K562 treated with DMSO at 1 percent for 24 hours (cell line): ENCODE data around the gene EIF1AD. TPM values are rescaled to one million over a fixed set of nuclear protein-coding genes. Genes with fewer than 3 reads are reported as not detected.

Experiments
- total RNA-seq: library from RNA; unstranded; fragments of 300-600 nt; gene quantifications from 2 replicates; pipeline ENCODE4 v1.2.3, GENCODE V29; 2022; ENCODE audit warnings: low read depth; ENCODE audit not compliant: insufficient read depth

The EIF1AD gene
- 37.4 and 39.1 TPM in 2 replicates for total RNA-seq

GRCh38 chr11:66001942-66002647 is at the start of gene EIF1AD, which contains the start of gene BANF1:
Gene EIF1AD (minus strand): TSS chr11:66002157. CDS start chr11:66000389, 1,768 bp downstream.
Gene BANF1 (plus strand): TSS chr11:66002503. CDS start chr11:66003251, 748 bp downstream.

DNA sequence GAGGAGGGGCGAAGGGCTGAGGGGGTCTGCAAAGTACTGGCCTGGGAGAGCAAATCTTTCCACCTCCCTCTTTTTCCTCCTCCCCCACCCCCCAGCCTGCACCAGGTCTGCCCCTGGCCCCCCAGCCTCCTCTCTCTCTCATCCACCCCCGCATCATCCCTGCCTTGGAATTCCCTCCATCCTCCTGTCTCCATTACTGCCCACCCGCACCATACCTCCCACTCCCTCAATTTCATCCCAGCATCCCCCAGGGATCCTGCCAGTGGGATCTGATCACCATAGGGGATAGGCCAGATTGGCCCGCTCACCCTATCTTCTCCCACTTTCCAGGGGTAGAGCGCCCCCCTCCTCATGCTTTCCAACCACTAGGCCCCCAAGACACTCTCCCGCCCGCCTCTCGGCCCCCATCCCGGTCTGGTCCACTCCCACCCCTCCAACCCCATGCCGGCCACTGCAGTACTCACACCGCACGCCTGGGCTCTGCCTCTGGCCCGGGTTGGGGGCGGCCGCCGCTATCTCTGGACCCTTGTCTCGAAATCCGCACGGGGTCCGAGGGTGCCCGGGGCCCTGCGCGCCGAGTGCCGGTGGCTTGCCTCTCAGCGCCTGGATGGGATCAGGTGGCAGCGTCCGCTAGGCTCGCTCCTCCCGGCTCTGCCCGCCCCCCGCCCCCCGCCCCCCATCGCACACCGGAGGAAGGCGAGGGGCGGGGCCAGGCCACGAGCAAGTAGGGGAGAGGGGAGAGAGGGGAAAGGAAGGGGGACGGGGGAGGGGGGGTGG is 46.8 kb upstream of the EIF1AD start, which contains the start of gene GAL3ST3:
TSS of gene GAL3ST3 (minus strand) at position 615 of the 777 bp plus-strand sequence. CDS start 3,746 bp downstream, outside the sequence.

GRCh38 chr11:66026017-66026529 is 24.1 kb upstream of the EIF1AD start, which contains the start of gene CATSPER1:
Gene CATSPER1 (minus strand): TSS chr11:66026479. CDS start chr11:66026379, 100 bp downstream.

GRCh38 chr11:66011785-66012303 is 9.9 kb upstream of the EIF1AD start, which contains the start of gene CST6:
Gene CST6 (plus strand): TSS chr11:66012008. CDS start chr11:66012045, 37 bp downstream.

DNA sequence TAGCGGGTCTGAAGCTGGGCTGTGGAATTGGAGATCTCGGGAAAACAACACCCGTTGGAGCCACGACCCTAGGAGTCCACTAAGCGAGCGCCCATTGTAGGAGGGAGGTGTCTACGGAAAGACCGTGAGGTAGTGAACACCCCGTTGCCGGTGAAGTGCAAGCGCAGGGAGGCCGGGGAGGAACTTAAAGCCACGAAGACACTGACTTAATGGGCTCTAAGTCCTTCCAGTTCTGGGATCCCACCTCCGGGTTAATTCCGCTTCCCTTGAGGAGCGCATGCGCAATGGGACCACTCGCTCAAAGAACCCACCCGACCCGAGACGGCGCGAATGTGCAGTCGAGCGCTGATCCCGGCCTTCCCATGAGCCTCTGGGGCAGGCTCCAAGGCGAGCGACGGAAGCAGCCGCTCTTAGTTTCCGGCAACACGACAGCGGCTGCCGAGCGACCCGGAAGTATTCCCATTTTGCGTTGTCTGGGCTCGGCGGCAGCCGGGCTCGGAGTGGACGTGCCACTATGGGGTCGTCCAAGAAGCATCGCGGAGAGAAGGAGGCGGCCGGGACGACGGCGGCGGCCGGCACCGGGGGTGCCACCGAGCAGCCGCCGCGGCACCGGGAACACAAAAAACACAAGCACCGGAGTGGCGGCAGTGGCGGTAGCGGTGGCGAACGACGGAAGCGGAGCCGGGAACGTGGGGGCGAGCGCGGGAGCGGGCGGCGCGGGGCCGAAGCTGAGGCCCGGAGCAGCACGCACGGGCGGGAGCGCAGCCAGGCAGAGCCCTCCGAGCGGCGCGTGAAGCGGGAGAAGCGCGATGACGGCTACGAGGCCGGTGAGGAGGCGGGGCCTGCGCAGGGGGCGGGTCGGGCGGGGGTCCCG is 40.5 kb downstream of the EIF1AD start, which contains the start of gene SART1:
TSS of gene SART1 (plus strand) at position 468 of the 874 bp plus-strand sequence. CDS start at position 515, 47 bp downstream.

Other genes starting within 250 kb of the EIF1AD start
- 43.7 and 44.6 TPM in 2 replicates for gene AP5B1, start 221.2 kb downstream of the EIF1AD start, total RNA-seq
- gene OVOL1, start 215.1 kb downstream of the EIF1AD start, total RNA-seq = not detected in 2 replicates
- not detected in 2 replicates for gene SNX32, start 168.2 kb downstream of the EIF1AD start, total RNA-seq
- 749 and 768 TPM in 2 replicates for gene CFL1, start 144.0 kb downstream of the EIF1AD start, total RNA-seq
- 72.4 and 88.2 TPM in 2 replicates for gene MUS81, start 141.7 kb downstream of the EIF1AD start, total RNA-seq
- 0.50 and 1.1 TPM in 2 replicates for gene EFEMP2, start 129.4 kb downstream of the EIF1AD start, total RNA-seq
- not detected in 2 replicates for gene CTSW, start 122.3 kb downstream of the EIF1AD start, total RNA-seq
- 68.1 and 94.2 TPM in 2 replicates for gene FIBP, start 113.7 kb downstream of the EIF1AD start, total RNA-seq
- 76.5 and 77.6 TPM in 2 replicates for gene CCDC85B, start 111.5 kb downstream of the EIF1AD start, total RNA-seq
- 5.8 and 9.9 TPM in 2 replicates for gene FOSL1, start 101.8 kb downstream of the EIF1AD start, total RNA-seq
- 62.0 and 63.2 TPM in 2 replicates for gene C11orf68, start 83.1 kb downstream of the EIF1AD start, total RNA-seq
- 163 and 177 TPM in 2 replicates for gene DRAP1, start 82.7 kb downstream of the EIF1AD start, total RNA-seq
- gene TSGA10IP, start 56.7 kb downstream of the EIF1AD start, total RNA-seq = not detected in 2 replicates
- gene SART1, start 40.4 kb downstream of the EIF1AD start, total RNA-seq = 78.9 and 80.3 TPM in 2 replicates
- 187 and 191 TPM in 2 replicates for gene BANF1, start 346 bp upstream of the EIF1AD start, total RNA-seq
- not detected in 2 replicates for gene CST6, start 9.9 kb upstream of the EIF1AD start, total RNA-seq
- gene CATSPER1, start 24.3 kb upstream of the EIF1AD start, total RNA-seq = 0.23 and 0.30 TPM in 2 replicates
- gene GAL3ST3, start 47.0 kb upstream of the EIF1AD start, total RNA-seq = not detected in 2 replicates
- 271 and 300 TPM in 2 replicates for gene SF3B2, start 50.2 kb upstream of the EIF1AD start, total RNA-seq
- 35.1 and 39.1 TPM in 2 replicates for gene PACS1, start 68.1 kb upstream of the EIF1AD start, total RNA-seq